B cell (primary cell): ENCODE data around the gene PPP2R5D. TPM values are rescaled to one million over a fixed set of nuclear protein-coding genes. Genes with fewer than 3 reads are reported as not detected.

Experiments used
- ATAC-seq: fragments of 200-7000 bp; cut with Tn5 transposase; one replicate; pipeline ENCODE4 v1.10.0; 2021; ENCODE audit warnings: low read depth, mild to moderate bottlenecking, moderate number of reproducible peaks, moderate library complexity
- CTCF ChIA-PET: fragments of 350-600 bp; sonication (Branson Sonifier 250); formaldehyde crosslinking; loops from one replicate; lab custom pipeline; 2021; ENCODE audit warnings: antibody characterized with exemption, inconsistent platforms; lab: Charles Lee
- POLR2A ChIA-PET: fragments of 350-600 bp; sonication (Branson Sonifier 250); formaldehyde crosslinking; loops from one replicate; lab custom pipeline; 2021; ENCODE audit warnings: antibody characterized with exemption; lab: Charles Lee
- DNase-seq: peaks from one replicate; pipeline ENCODE4 v3.0.0; 2013
- H2AFZ ChIP-seq: 2 replicates; pipeline ENCODE4 v1.6.1; 2012; ENCODE audit warnings: mild to moderate bottlenecking, low read depth, low read length; ENCODE audit not compliant: insufficient read depth, poor library complexity, severe bottlenecking
- H3K27ac ChIP-seq, 2 donors: 1 replicate in 1 of 2; 2 replicates in 1 of 2; pipeline ENCODE4 v1.5.1; 2012 to 2013; ENCODE audit warnings: low read length in 2 of 2, mild to moderate bottlenecking in 2 of 2, moderate library complexity in 1 of 2
- H3K27me3 ChIP-seq, 4 experiments: fragments of 200-600 bp in 1 of 4; sonication (generic) in 1 of 4; replicated peaks in 1 of 4; 1 replicate in 2 of 4; 2 replicates in 2 of 4; pipeline versions ENCODE4 v1.6.1 to v1.7.0; 2013 to 2016; ENCODE audit warnings: low read length in 3 of 4, mild to moderate bottlenecking in 2 of 4, mixed read lengths in 1 of 4, moderate library complexity in 1 of 4; ENCODE audit not compliant: insufficient read depth in 4 of 4, control insufficient read depth in 3 of 4; ENCODE audit errors: control extremely low read depth in 1 of 4
- H3K36me3 ChIP-seq, 2 experiments: replicated peaks in 1 of 2; 1 replicate in 1 of 2; 2 replicates in 1 of 2; pipeline versions ENCODE4 v1.6.1 to v1.7.1; 2013; ENCODE audit warnings: low read length in 1 of 2; ENCODE audit not compliant: insufficient read depth in 2 of 2, control insufficient read depth in 1 of 2; ENCODE audit errors: control extremely low read depth in 1 of 2, extremely low read depth in 1 of 2
- H3K4me1 ChIP-seq, 2 donors: fragments of 200-600 bp in 1 of 2; sonication (generic) in 1 of 2; 1 replicate in 1 of 2; 2 replicates in 1 of 2; pipeline versions ENCODE4 v1.5.1 to v1.6.1; 2013 to 2017; ENCODE audit warnings: low read length in 2 of 2; ENCODE audit not compliant: control insufficient read depth in 2 of 2, insufficient read depth in 2 of 2
- H3K4me2 ChIP-seq: replicated peaks from 2 replicates; pipeline ENCODE3; 2012; ENCODE audit warnings: mild to moderate bottlenecking, low read depth, low read length; ENCODE audit not compliant: poor library complexity, severe bottlenecking
- H3K4me3 ChIP-seq, 5 experiments: fragments of 200-600 bp in 1 of 5; sonication (generic) in 1 of 5; 1 replicate in 3 of 5; 2 replicates in 2 of 5; pipeline versions ENCODE4 v1.5.1 to v1.7.0; 2011 to 2016; ENCODE audit warnings: low read length in 4 of 5, mild to moderate bottlenecking in 4 of 5, low read depth in 2 of 5, control low read depth in 1 of 5, moderate library complexity in 1 of 5; ENCODE audit not compliant: insufficient read depth in 1 of 5; ENCODE audit errors: control extremely low read depth in 1 of 5, extremely low read depth in 1 of 5
- H3K79me2 ChIP-seq: fragments of 200-600 bp; sonication (generic); one replicate; pipeline ENCODE4 v1.6.0; 2016; ENCODE audit warnings: low read length; ENCODE audit not compliant: control insufficient read depth, insufficient read depth
- H3K9ac ChIP-seq: fragments of 200-600 bp; sonication (generic); 2 replicates; pipeline ENCODE4 v1.6.1; 2017; ENCODE audit warnings: mild to moderate bottlenecking, low read length, moderate library complexity
- H3K9me3 ChIP-seq, 3 donors: one replicate each; pipeline versions ENCODE4 v1.6.1 to v1.7.1; 2013; ENCODE audit warnings: low read length in 2 of 3; ENCODE audit not compliant: control insufficient read depth in 2 of 3, insufficient read depth in 1 of 3; ENCODE audit errors: control extremely low read depth in 1 of 3
- H4K20me1 ChIP-seq: 2 replicates; pipeline ENCODE4 v1.6.0; 2012; ENCODE audit warnings: mild to moderate bottlenecking, low read length; ENCODE audit not compliant: insufficient read depth, control insufficient read depth, poor library complexity, severe bottlenecking
- H3K27ac Mint-ChIP-seq: one replicate; pipeline ENCODE4 v1.8.0; 2021; ENCODE audit warnings: mixed read lengths
- H3K27me3 Mint-ChIP-seq: one replicate; pipeline ENCODE4 v1.8.0; 2021; ENCODE audit warnings: mixed read lengths
- H3K4me1 Mint-ChIP-seq: one replicate; pipeline ENCODE4 v1.8.0; 2021; ENCODE audit warnings: mixed read lengths
- H3K4me3 Mint-ChIP-seq: one replicate; pipeline ENCODE4 v1.8.0; 2021; ENCODE audit warnings: mixed read lengths
- H3K9me3 Mint-ChIP-seq: one replicate; pipeline ENCODE4 v1.8.0; 2022; ENCODE audit warnings: mixed read lengths; ENCODE audit not compliant: insufficient read depth
- EZH2 ChIP-seq: IDR thresholded peaks from 2 replicates; pipeline ENCODE4 v1.6.1; 2012; ENCODE audit warnings: borderline replicate concordance, low read depth, mild to moderate bottlenecking, moderate library complexity, low read length; ENCODE audit not compliant: insufficient read depth, poor library complexity, severe bottlenecking
- WGBS: methylation state at CpG from one replicate; pipeline ENCODE4 v1.1.5; 2013; ENCODE audit warnings: missing lambda C conversion rate; ENCODE audit not compliant: insufficient coverage; 5-methylcytosine and 5-hydroxymethylcytosine counted together
- intact Hi-C: fragments of 100-400 bp; cut with micrococcal nuclease; formaldehyde crosslinking; loops from one replicate; pipeline ENCODE4 v1.10.0; 2022
- polyA plus RNA-seq: library from polyadenylated mRNA; depleted of rRNA; stranded (reverse); fragments of >200 nt; gene quantifications from 2 replicates; pipeline ENCODE4 v1.2.3, GENCODE V29; 2012
- total RNA-seq, 2 donors: library from RNA; stranded (reverse); fragments of 120-200 nt in 1 of 2; gene quantifications; 1 replicate in 1 of 2; 2 replicates in 1 of 2; pipeline versions ENCODE4 v1.2.3 to v1.2.4, GENCODE V29; 2013 to 2022
- TF ChIP-seq, protein P1 (sequence below): fragments of 200-600 bp; IDR thresholded peaks from one replicate; pipeline ENCODE4 v1.8.0; 2022; ENCODE audit warnings: antibody characterized with exemption, mild to moderate bottlenecking

PPP2R5D gene
- total and polyA plus RNA-seq, 2 donors (not counting 1 experiment from before 2014, with no cell fraction given): 23.2 to 23.6 TPM

DNA sequence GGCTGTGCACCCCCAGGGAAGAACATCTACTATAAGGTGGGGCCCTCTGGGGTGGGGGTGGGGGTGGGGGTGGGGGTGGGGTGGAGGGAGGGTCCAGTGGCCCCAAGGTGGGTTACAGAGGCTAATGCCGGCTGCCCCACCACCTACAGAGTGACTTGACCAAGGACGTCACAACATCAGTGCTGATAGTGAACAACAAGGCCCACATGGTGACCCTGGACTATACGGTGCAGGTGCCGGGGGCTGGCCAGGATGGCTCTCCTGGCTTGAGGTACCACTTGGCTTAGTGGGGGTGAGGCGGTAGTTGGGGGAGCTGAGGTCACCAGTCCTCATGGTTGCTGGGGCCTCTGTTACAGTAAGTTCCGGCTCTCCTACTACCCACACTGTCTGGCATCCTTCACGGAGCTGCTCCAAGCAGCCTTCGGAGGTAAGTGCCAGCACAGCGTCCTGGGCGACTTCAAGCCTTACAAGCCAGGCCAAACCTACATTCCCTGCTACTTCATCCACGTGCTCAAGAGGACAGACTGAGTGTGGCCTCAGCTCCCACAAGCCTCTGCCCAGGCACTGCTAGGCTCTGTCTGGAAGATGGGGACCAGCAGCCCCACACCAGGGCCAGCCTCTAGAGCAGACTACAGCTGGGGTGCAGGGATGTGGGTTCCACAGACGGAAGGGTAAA is 21.1 kb upstream of the PPP2R5D start:
- WGBS: 98% methylated on average over 8 of the region's 12 CpGs
- Mint-ChIP-seq H3K27ac (no peak overlapping the region), H3K4me3 (no peak overlapping the region), H3K27me3 (no peaks in the 10 kb centered on the region), H3K4me1 (peaks cover 13% of the 10 kb centered on the region), H3K9me3 (no peaks in the 10 kb centered on the region)
- Histone ChIP-seq H3K27ac (no peak overlapping the region), H3K36me3 (peaks cover 0 to 37% of the 10 kb centered on the region in 2 experiments), H3K4me3 (no peak overlapping the region), H2AFZ (no peak overlapping the region), H3K4me2 (no peak overlapping the region), H3K79me2 (no peaks in the 10 kb centered on the region), H4K20me1 (no peaks in the 10 kb centered on the region), H3K9ac (no peak overlapping the region), H3K4me1 (peaks cover 9 to 16% of the 10 kb centered on the region in 2 donors), H3K27me3 (peaks cover 0 to 12% (median 3%) of the 10 kb centered on the region in 4 experiments), H3K9me3 (no peaks in the 10 kb centered on the region)
- POLR2A ChIA-PET: no interaction called here
- ATAC-seq (no peak), DNase-seq (no peak)
- no peak for TF ChIP-seq EZH2
- TF ChIP-seq, protein P1, sequence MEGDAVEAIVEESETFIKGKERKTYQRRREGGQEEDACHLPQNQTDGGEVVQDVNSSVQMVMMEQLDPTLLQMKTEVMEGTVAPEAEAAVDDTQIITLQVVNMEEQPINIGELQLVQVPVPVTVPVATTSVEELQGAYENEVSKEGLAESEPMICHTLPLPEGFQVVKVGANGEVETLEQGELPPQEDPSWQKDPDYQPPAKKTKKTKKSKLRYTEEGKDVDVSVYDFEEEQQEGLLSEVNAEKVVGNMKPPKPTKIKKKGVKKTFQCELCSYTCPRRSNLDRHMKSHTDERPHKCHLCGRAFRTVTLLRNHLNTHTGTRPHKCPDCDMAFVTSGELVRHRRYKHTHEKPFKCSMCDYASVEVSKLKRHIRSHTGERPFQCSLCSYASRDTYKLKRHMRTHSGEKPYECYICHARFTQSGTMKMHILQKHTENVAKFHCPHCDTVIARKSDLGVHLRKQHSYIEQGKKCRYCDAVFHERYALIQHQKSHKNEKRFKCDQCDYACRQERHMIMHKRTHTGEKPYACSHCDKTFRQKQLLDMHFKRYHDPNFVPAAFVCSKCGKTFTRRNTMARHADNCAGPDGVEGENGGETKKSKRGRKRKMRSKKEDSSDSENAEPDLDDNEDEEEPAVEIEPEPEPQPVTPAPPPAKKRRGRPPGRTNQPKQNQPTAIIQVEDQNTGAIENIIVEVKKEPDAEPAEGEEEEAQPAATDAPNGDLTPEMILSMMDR: no peak
- CTCF ChIA-PET: no interaction called here
- intact Hi-C loops: loop anchor here (5.0 kb wide), 1 partner anchor 61 kb away; no protein-coding TSS in a partner anchor
